GM12873 (cell line): ENCODE data around the gene SYNPO.

Source experiments
- TF ChIP-seq, protein P1 (sequence below): IDR thresholded peaks from 2 replicates; pipeline ENCODE4 v1.5.1; 2012; ENCODE audit warnings: low read depth, mild to moderate bottlenecking, moderate library complexity, low read length, control low read depth; ENCODE audit not compliant: insufficient read depth; ENCODE audit errors: missing control alignments

Gene SYNPO

DNA sequence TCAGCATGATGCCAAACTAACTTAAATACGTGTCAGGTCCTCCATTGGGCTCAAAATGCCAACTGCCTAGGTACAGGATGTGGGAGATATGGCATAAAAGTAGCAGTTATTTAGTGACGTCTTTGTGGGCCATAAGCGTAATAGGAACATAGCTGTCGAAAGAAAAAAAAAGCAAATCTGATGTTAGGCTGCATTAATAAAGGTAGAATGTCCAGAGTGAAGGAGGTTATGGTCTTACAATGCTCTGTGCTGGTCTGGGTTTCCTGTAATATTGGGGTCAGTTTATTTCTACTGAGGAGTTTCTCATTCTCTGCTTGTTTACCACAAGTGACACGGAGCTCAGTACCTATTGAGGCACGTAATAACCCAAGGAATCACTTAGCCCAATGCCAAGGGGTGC is 33.4 kb upstream of the SYNPO start:
- TF ChIP-seq, protein P1, sequence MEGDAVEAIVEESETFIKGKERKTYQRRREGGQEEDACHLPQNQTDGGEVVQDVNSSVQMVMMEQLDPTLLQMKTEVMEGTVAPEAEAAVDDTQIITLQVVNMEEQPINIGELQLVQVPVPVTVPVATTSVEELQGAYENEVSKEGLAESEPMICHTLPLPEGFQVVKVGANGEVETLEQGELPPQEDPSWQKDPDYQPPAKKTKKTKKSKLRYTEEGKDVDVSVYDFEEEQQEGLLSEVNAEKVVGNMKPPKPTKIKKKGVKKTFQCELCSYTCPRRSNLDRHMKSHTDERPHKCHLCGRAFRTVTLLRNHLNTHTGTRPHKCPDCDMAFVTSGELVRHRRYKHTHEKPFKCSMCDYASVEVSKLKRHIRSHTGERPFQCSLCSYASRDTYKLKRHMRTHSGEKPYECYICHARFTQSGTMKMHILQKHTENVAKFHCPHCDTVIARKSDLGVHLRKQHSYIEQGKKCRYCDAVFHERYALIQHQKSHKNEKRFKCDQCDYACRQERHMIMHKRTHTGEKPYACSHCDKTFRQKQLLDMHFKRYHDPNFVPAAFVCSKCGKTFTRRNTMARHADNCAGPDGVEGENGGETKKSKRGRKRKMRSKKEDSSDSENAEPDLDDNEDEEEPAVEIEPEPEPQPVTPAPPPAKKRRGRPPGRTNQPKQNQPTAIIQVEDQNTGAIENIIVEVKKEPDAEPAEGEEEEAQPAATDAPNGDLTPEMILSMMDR: no peak

DNA sequence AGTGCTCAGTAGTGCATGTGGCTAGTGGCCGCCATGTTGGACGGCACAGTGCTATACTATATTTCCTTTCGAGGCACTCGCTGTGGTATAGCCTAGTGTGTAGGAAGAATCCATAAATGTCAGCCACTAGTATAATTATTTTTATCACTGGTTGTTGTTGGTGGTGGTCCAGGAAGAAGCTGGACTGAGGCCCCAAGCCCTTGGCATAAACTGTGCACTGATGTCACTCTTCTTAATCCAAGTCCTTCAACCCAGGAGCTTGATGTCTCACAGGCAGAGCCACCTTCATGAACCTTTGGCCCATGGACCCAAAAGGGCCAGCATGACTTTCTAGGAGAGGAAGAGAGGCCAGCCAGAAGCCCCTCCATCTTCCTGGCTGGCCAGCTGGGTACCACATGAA is 32.5 kb upstream of the SYNPO start:
- TF ChIP-seq, protein P1: no peak

DNA sequence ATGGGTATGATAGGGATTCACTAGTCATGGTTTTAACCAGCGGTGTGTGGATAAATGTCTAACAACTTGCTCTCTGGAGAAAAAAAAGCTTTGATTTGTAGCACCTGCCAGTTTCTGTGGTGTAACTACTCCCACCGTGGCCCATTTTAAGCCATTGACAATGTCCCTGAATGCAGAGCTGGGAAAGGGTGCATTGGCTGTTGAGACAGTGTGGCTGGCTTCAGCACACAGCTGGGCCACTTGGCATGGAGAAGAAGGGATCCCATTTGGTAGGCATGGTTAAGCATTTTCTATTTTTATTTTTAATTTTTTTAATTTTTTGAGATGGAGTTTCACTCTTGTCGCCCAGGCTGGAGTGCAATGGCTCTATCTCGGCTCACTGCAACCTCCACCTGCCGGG is 31.5 kb upstream of the SYNPO start:
- TF ChIP-seq, protein P1: no peak

DNA sequence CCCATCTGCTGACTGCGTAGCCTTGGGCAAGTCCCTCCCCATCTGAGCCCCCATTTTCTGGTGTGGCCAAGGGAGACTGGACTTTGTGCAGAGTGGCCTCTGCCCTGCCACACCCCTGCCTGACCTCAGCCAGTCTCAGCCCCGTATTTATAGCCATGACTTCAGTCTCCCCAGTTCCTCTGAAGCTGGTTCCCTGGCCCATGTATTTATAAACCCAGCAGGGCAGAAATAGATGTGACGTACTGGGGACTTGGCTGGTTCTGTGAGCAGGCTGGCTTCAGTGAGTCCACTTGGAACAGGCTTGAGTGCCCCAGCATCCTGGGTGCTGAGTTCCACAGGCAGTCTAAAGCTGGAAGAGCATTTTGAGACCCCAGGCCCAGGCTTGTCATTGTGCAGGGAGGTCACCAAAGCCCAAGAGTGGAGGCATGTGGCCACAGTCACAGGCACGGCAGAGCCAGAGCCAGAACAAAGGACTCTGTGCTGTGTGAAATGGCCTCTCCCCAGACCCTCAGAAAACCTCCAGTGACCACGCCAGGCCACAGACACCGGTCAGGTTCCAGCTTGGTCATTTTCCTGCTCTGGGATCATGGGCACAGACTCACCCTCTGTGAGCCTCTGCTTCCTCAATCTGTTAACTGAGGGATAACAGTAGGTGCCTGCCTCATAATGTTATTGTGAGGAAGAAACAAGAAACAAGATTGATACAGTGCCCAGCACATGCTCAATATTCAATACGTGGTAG is 30.4 kb upstream of the SYNPO start:
- TF ChIP-seq, protein P1: no peak

DNA sequence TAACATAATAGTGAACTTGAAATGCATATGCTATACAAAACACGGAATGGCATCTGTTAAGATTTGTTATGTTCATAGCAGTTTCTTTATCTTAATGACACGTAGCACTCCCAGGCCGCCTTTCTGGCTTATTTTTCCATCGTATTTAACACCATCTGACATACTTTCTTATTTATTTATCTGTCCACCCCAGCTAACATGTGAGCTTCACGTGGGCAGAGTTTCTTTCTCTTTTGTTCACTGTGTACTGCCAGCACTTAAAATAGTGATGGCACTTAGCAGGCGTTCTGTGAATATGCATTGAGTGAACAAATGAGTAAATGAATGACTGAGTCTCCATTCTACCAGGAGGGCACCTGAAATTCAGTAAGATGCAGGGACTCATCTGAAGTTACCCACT is 29.4 kb upstream of the SYNPO start:
- TF ChIP-seq, protein P1: no peak

DNA sequence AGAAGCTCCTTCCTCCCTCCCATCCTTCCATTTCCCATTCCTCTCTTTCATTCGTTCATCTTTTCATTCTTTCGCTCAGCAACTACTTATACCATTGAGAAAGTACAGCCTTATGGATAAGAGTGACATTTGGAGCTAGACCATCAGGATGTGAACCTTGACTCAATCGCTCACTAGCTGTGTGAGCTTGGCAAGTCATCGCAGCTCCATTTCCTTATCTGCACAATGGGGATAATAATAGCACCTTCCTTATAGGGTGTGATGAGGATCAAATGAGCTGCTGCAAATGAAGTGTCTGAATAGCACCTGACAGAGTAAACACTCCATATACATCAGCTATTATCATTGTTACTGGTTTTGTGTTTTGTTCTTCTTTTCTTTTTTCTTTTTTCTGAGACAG is 28.1 kb upstream of the SYNPO start:
- TF ChIP-seq, protein P1: no peak

DNA sequence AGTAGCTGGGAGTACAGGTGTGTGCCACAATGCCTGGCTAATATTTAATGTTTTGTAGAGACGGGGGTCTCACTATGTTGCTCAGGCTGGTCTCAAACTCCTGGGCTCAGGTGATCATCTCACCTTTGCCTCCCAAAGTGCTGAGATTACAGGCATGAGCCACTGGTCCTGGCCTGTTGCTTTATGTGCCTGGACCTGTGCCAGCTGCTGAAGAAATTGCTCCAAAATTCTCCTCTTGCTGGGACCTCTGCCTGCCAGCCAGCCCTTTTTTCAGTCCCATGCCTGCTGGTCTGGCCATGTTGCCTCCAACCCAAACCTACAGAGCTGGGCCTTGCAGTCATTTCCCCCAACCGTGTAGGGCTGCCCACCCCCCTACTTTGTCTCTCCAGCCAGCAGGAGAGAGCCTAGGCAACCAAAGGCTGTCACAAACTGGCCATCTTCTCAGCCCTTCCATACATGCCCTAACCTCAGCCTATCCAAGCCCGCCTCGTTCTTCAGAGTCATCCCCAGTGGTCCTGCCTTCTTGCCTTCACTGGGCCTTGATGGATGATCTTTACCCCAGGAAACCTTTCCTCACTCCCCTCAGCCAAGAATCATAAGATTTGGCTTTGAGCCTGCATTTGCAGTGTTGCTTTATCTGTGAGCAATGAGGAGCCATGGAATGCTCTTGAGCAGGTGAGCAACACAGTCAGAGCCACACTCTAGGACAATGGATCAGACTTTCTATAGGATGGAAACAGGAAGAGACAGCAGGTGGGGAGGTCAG is 27.4 kb upstream of the SYNPO start:
- TF ChIP-seq, protein P1: no peak
